ENCODE results near the gene CLASRP.

Gene CLASRP

GRCh38 chr19:45023048-45023447, 15.8 kb upstream of the CLASRP start:
- DNase-seq = no peak

- DNase-seq = no peak
Measured at GRCh38 chr19:45025264-45025663, 13.6 kb upstream of the CLASRP start.

GRCh38 chr19:45027371-45027770, 11.5 kb upstream of the CLASRP start:
- no peak for DNase-seq

GRCh38 chr19:45030825-45031224, 8.0 kb upstream of the CLASRP start:
- no peak for DNase-seq

- DNase-seq = no peak
Measured at GRCh38 chr19:45032421-45032820, 6.4 kb upstream of the CLASRP start.

- no peak for DNase-seq
Measured at GRCh38 chr19:45035755-45036154, 3.1 kb upstream of the CLASRP start.

- no peak for DNase-seq
Measured at GRCh38 chr19:45037393-45038169, 1.3 kb upstream of the CLASRP start.

- no peak for DNase-seq
Measured at GRCh38 chr19:45040059-45040771, 1.4 kb downstream of the CLASRP start.

GRCh38 chr19:45041125-45041524, 2.3 kb downstream of the CLASRP start:
- no peak for DNase-seq

- DNase-seq = no peak
Measured at GRCh38 chr19:45045671-45046353, 7.0 kb downstream of the CLASRP start.

GRCh38 chr19:45046355-45046754, 7.5 kb downstream of the CLASRP start:
- no peak for DNase-seq

- DNase-seq = peak; percentile 53
Measured at GRCh38 chr19:45047188-45047797, 8.4 kb downstream of the CLASRP start.

GRCh38 chr19:45049073-45049736, 10.4 kb downstream of the CLASRP start:
- no peak for DNase-seq

GRCh38 chr19:45050036-45050435, 11.2 kb downstream of the CLASRP start:
- no peak for DNase-seq

- no peak for DNase-seq
Measured at GRCh38 chr19:45051929-45052579, 13.2 kb downstream of the CLASRP start.

GRCh38 chr19:45056831-45057230, 18.0 kb downstream of the CLASRP start:
- DNase-seq = no peak

- DNase-seq = no peak
Measured at GRCh38 chr19:45057444-45057843, 18.6 kb downstream of the CLASRP start.

- DNase-seq = no peak
Measured at GRCh38 chr19:45058622-45059159, 19.8 kb downstream of the CLASRP start.

GRCh38 chr19:45059258-45059965, 20.6 kb downstream of the CLASRP start:
- peak; percentile 72 for DNase-seq

- no peak for DNase-seq
Measured at GRCh38 chr19:45061965-45062364, 23.1 kb downstream of the CLASRP start.
